H1 (cell line): ENCODE data around the gene STKLD1. TPM values are rescaled to one million over a fixed set of nuclear protein-coding genes. Genes with fewer than 3 reads are reported as not detected.

Experiments
- CTCF ChIA-PET: fragments of 300-600 bp; sonication (Branson Sonifier 250); formaldehyde crosslinking; loops from one replicate; lab custom pipeline; 2021; ENCODE audit not compliant: partially characterized antibody; lab: Charles Lee
- POLR2A ChIA-PET: fragments of 300-600 bp; sonication (Branson Sonifier 250); formaldehyde crosslinking; loops from one replicate; lab custom pipeline; 2021; ENCODE audit warnings: inconsistent platforms; ENCODE audit not compliant: partially characterized antibody; lab: Charles Lee
- DNase-seq, 2 experiments: peaks; one replicate each; pipeline versions ENCODE4 v3.0.0 to v3.0.0-alpha.2; 2010 to 2022; ENCODE audit warnings: low spot score in 2 of 2, low read depth in 1 of 2, mixed read lengths in 1 of 2
- FAIRE-seq: peaks from 2 replicates; lab custom pipeline; 2011; peaks lifted over from hg19 to GRCh38; lab: Jason Lieb, UNC
- H2AFZ ChIP-seq: 2 replicates; pipeline ENCODE4 v1.8.1; 2012; ENCODE audit warnings: low read length, inconsistent platforms
- H2AK5ac ChIP-seq: 2 replicates; pipeline ENCODE4 v1.6.1; 2013; ENCODE audit warnings: low read depth, low read length
- H2BK120ac ChIP-seq: replicated peaks from 2 replicates; pipeline ENCODE3; 2013; ENCODE audit warnings: low read depth, low read length, inconsistent platforms
- H2BK12ac ChIP-seq: 2 replicates; pipeline ENCODE4 v1.6.1; 2013; ENCODE audit warnings: low read depth, low read length
- H2BK15ac ChIP-seq: 2 replicates; pipeline ENCODE4 v1.6.1; 2013; ENCODE audit warnings: low read length
- H2BK20ac ChIP-seq: 2 replicates; pipeline ENCODE4 v1.6.1; 2013; ENCODE audit warnings: low read length
- H2BK5ac ChIP-seq: 2 replicates; pipeline ENCODE4 v1.6.1; 2013; ENCODE audit warnings: low read depth, low read length
- H3K14ac ChIP-seq: 2 replicates; pipeline ENCODE4 v1.6.1; 2013; ENCODE audit warnings: inconsistent platforms; ENCODE audit not compliant: insufficient read length
- H3K18ac ChIP-seq: 2 replicates; pipeline ENCODE4 v1.6.1; 2013; ENCODE audit warnings: low read length; ENCODE audit errors: extremely low read depth
- H3K23ac ChIP-seq: 2 replicates; pipeline ENCODE4 v1.6.1; 2013; ENCODE audit warnings: inconsistent platforms; ENCODE audit not compliant: insufficient read length
- H3K23me2 ChIP-seq: 2 replicates; pipeline ENCODE4 v1.6.1; 2013; ENCODE audit warnings: low read depth, low read length
- H3K27ac ChIP-seq: 2 replicates; pipeline ENCODE4 v1.6.1; 2011; ENCODE audit warnings: low read depth, low read length, inconsistent platforms
- H3K27me3 ChIP-seq, 4 experiments: replicated peaks in 1 of 4; 1 replicate in 1 of 4; 2 replicates in 3 of 4; pipeline versions ENCODE4 v1.6.1 to v1.8.1; 2011 to 2013; ENCODE audit warnings: low read length in 3 of 4, mild to moderate bottlenecking in 3 of 4, inconsistent platforms in 2 of 4, mixed read lengths in 2 of 4, moderate library complexity in 1 of 4; ENCODE audit not compliant: control insufficient read depth in 3 of 4, insufficient read depth in 3 of 4; ENCODE audit errors: extremely low read depth in 1 of 4
- H3K36me3 ChIP-seq, 4 experiments: 2 replicates each; pipeline versions ENCODE4 v1.6.1 to v1.8.1; 2011 to 2013; ENCODE audit warnings: mild to moderate bottlenecking in 4 of 4, low read length in 3 of 4, moderate library complexity in 2 of 4, control low read depth in 1 of 4, inconsistent platforms in 1 of 4; ENCODE audit not compliant: insufficient read depth in 4 of 4, control insufficient read depth in 2 of 4
- H3K4ac ChIP-seq: replicated peaks from 2 replicates; pipeline ENCODE3; 2013; ENCODE audit warnings: low read length, low read depth, mixed read lengths, inconsistent platforms; ENCODE audit not compliant: insufficient read length
- H3K4me1 ChIP-seq, 4 experiments: replicated peaks in 1 of 4; 1 replicate in 1 of 4; 2 replicates in 3 of 4; pipeline versions ENCODE4 v1.6.1 to v1.8.1; 2011 to 2013; ENCODE audit warnings: low read length in 3 of 4, inconsistent platforms in 2 of 4, mixed read lengths in 1 of 4; ENCODE audit not compliant: insufficient read depth in 4 of 4, control insufficient read depth in 3 of 4
- H3K4me2 ChIP-seq, 2 experiments: 2 replicates each; pipeline versions ENCODE4 v1.6.1 to v1.8.1; 2011 to 2013; ENCODE audit warnings: low read depth in 2 of 2, low read length in 2 of 2, control low read depth in 1 of 2, inconsistent platforms in 1 of 2, mild to moderate bottlenecking in 1 of 2; ENCODE audit not compliant: insufficient read depth in 1 of 2
- H3K4me3 ChIP-seq, 4 experiments: fragments of 200-600, 300-600 bp in 1 of 4; sonication (generic), shearing (Covaris generic), sonication (Bioruptor Twin) in 1 of 4; 2 replicates each; pipeline versions ENCODE4 v1.5.1 to v1.8.1; 2011 to 2016; ENCODE audit warnings: low read length in 4 of 4, low read depth in 3 of 4, control low read depth in 2 of 4, inconsistent platforms in 2 of 4, mild to moderate bottlenecking in 2 of 4, mixed read lengths in 1 of 4, moderate library complexity in 1 of 4; ENCODE audit not compliant: insufficient read depth in 2 of 4; ENCODE audit errors: extremely low read depth in 1 of 4
- H3K56ac ChIP-seq: replicated peaks from 2 replicates; pipeline ENCODE3; 2013; ENCODE audit warnings: low read depth, mild to moderate bottlenecking, mixed read lengths, low read length, inconsistent platforms; ENCODE audit not compliant: insufficient read length
- H3K79me1 ChIP-seq: 2 replicates; pipeline ENCODE4 v1.6.1; 2013; ENCODE audit warnings: low read depth, low read length, control low read depth
- H3K79me2 ChIP-seq, 2 experiments: 2 replicates each; pipeline versions ENCODE4 v1.6.1 to v1.8.1; 2012 to 2013; ENCODE audit warnings: low read length in 2 of 2, mild to moderate bottlenecking in 2 of 2, inconsistent platforms in 1 of 2; ENCODE audit not compliant: insufficient read depth in 2 of 2, control insufficient read depth in 1 of 2
- H3K9ac ChIP-seq, 4 experiments: replicated peaks in 1 of 4; 1 replicate in 1 of 4; 2 replicates in 3 of 4; pipeline versions ENCODE4 v1.6.1 to v1.8.1; 2011 to 2013; ENCODE audit warnings: low read depth in 3 of 4, low read length in 3 of 4, control low read depth in 2 of 4, mild to moderate bottlenecking in 2 of 4, moderate library complexity in 2 of 4, inconsistent platforms in 1 of 4; ENCODE audit errors: extremely low read depth in 1 of 4
- H3K9me3 ChIP-seq, 2 experiments: 2 replicates each; pipeline versions ENCODE4 v1.6.1 to v1.8.1; 2012 to 2013; ENCODE audit warnings: mild to moderate bottlenecking in 2 of 2, moderate library complexity in 2 of 2, control low read depth in 1 of 2, inconsistent platforms in 1 of 2, low read depth in 1 of 2, low read length in 1 of 2, mixed read lengths in 1 of 2; ENCODE audit not compliant: insufficient read depth in 2 of 2
- H4K20me1 ChIP-seq, 2 experiments: replicated peaks in 1 of 2; 2 replicates each; pipeline versions ENCODE3 to v1.8.1; 2011 to 2013; ENCODE audit warnings: inconsistent platforms in 2 of 2, low read length in 2 of 2, mild to moderate bottlenecking in 1 of 2; ENCODE audit not compliant: insufficient read depth in 2 of 2, control insufficient read depth in 1 of 2
- H4K5ac ChIP-seq: 2 replicates; pipeline ENCODE4 v1.6.1; 2013; ENCODE audit warnings: low read length, low read depth, mixed read lengths, inconsistent platforms; ENCODE audit not compliant: insufficient read length
- H4K8ac ChIP-seq: 2 replicates; pipeline ENCODE4 v1.8.0; 2013; ENCODE audit warnings: mild to moderate bottlenecking, moderate library complexity, low read length, inconsistent platforms; ENCODE audit not compliant: insufficient read depth; ENCODE audit errors: extremely low read depth
- H4K91ac ChIP-seq: replicated peaks from 2 replicates; pipeline ENCODE3; 2013; ENCODE audit warnings: low read length, mixed read lengths, inconsistent platforms; ENCODE audit not compliant: insufficient read length
- KDM4A ChIP-seq: IDR thresholded peaks from one replicate; pipeline ENCODE4 v1.7.1; 2012; ENCODE audit warnings: low read depth, mild to moderate bottlenecking, moderate library complexity, low read length, inconsistent platforms; ENCODE audit not compliant: severe bottlenecking
- POLR2AphosphoS5 ChIP-seq: IDR thresholded peaks from 2 replicates; pipeline ENCODE4 v1.6.1; 2011; ENCODE audit warnings: low read depth, low read length
- WGBS, 2 experiments: shearing (Covaris generic) in 1 of 2; methylation state at CpG; one replicate each; pipeline versions ENCODE4 v1.1.6 to v1.1.7; 2013 to 2015; ENCODE audit warnings: low lambda C conversion rate in 2 of 2, mixed read lengths in 2 of 2, inconsistent platforms in 1 of 2, low coverage in 1 of 2, missing lambda C conversion rate in 1 of 2; ENCODE audit not compliant: insufficient replicate concordance in 2 of 2, insufficient coverage in 1 of 2, insufficient read length in 1 of 2; ENCODE audit errors: extremely low coverage in 1 of 2, missing lambda C conversion rate in 1 of 2; 5-methylcytosine and 5-hydroxymethylcytosine counted together
- polyA plus RNA-seq, 7 experiments: library from polyadenylated mRNA; depleted of rRNA in 3 of 7; stranded (reverse) in 5 of 7; unstranded in 2 of 7; fragments of >200 nt in 5 of 7; fragments of 200-250 nt in 2 of 7; gene quantifications; 1 replicate in 5 of 7; 2 replicates in 1 of 7; 4 replicates in 1 of 7; pipeline versions ENCODE4 v1.2.1 to v1.2.3, GENCODE V29; 2011 to 2013; ENCODE audit warnings: missing spikeins in 2 of 7, mixed read lengths in 2 of 7
- total RNA-seq: library from RNA; stranded (reverse); fragmentation: NEBNext Ultra II Directional; extraction: Animal tissue kit (Norgen Biotek cat#: 25700); gene quantifications from 2 replicates; pipeline ENCODE4 v1.2.1, GENCODE V29; 2021

Gene STKLD1
- total and polyA plus RNA-seq, 2 of the 8 experiments (the other 6 are each of a cell fraction or from before 2014, with no cell fraction given) = 0.26 TPM; not detected in 1

DNA sequence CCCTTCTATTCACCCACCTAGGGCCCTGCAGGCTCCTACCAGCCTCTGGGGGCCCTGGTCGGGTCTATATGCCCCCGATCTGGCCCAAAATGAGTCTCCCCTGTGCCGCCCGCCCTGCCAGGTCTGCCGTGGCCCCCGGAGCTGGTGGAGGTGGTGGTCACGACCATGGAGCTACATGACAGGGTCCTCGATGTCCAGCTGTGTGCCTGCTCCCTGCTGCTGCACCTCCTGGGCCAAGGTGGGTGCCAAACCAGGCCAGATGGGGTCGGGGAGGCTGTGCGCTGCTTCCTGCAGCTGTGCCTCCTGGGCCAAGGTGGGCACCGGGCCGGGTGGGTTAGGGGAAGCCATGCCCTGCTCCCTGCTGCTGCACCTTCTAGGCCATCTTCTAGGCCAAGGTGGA is 24.1 kb downstream of the STKLD1 start:
- Histone ChIP-seq H3K9me3 (no peaks in the 10 kb centered on the region), H3K79me2 (no peaks in the 10 kb centered on the region), H3K79me1 (no peaks in the 10 kb centered on the region), H2AK5ac (no peak overlapping the region), H2AFZ (no peak overlapping the region), H3K23me2 (no peaks in the 10 kb centered on the region), H3K27ac (no peak overlapping the region), H3K18ac (no peak overlapping the region), H3K27me3 (no peaks in the 10 kb centered on the region), H2BK5ac (no peak overlapping the region), H2BK12ac (no peak overlapping the region), H4K20me1 (peaks cover 10 to 13% of the 10 kb centered on the region in 2 experiments), H3K56ac (no peak overlapping the region), H3K23ac (no peak overlapping the region), H3K14ac (no peak overlapping the region), H3K9ac (no peak overlapping the region), H4K8ac (no peak overlapping the region), H2BK15ac (no peak overlapping the region), H3K4me3 (no peak overlapping the region), H2BK120ac (no peak overlapping the region), H3K4me2 (no peak overlapping the region), H4K91ac (no peak overlapping the region), H3K36me3 (peaks cover 1 to 8% (median 2%) of the 10 kb centered on the region in 4 experiments; a peak in 3 of 8 replicates), H2BK20ac (no peak overlapping the region), H3K4ac (no peak overlapping the region), H4K5ac (no peak overlapping the region), H3K4me1 (no peaks in the 10 kb centered on the region)
- FAIRE-seq (no peak), DNase-seq (no peak)
- POLR2A ChIA-PET = interaction anchor here (0.7 to 1.6 kb wide), 6 partner anchors 14 to 341 kb away, joined by 3 to 7 read pairs (median 3); partner anchors contain the start of genes MED22 and RPL7A
- 90% methylated on average over 12 of the region's 12 CpGs; no CpG with 5 or more reads in 1 of the 2 experiments for WGBS, 2 experiments
- CTCF ChIA-PET = interaction anchor here (0.8 to 3.2 kb wide), 7 partner anchors 13 to 86 kb away, joined by 3 to 14 read pairs (median 4); partner anchors contain the start of gene REXO4
- TF ChIP-seq POLR2AphosphoS5 (peak; percentile 24; the same call in 1 of the 2 replicates), KDM4A (no peak)
